HG03175 (cell line): Measurements from ENCODE around the gene RCAN2.
"Not testable (repeated sequence)": the region's sequence is repeated elsewhere in the genome, so short reads cannot be mapped to it uniquely, and the experiment has no call there.

Experiments
- ATAC-seq: cut with Tn5 transposase; IDR thresholded peaks from one replicate; pipeline ENCODE4 v1.9.1; 2021; ENCODE audit warnings: mild to moderate bottlenecking, moderate library complexity; ENCODE audit not compliant: unreplicated experiment

The RCAN2 gene

GRCh38 chr6:46390153-46390876 lies 100.9 kb downstream of the RCAN2 start:
- ATAC-seq = no peak

DNA sequence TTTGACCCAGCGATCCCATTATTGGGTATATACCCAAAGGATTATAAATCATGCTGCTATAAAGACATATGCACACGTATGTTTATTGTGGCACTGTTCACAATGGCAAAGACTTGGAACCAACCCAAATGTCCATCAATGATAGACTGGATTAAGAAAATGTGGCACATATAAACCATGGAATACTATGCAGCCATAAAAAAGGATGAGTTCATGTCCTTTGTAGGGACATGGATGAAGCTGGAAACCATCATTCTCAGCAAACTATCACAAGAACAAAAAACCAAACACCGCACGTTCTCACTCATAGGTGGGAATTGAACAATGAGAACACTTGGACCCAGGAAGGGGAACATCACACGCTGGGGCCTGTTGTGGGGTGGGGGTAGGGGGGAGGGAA lies 103.5 kb downstream of the RCAN2 start:
- not testable (repeated sequence) for ATAC-seq

GRCh38 chr6:46381579-46381978 lies 109.7 kb downstream of the RCAN2 start:
- no peak for ATAC-seq

- no peak for ATAC-seq
Observed at GRCh38 chr6:46381057-46381456, 110.2 kb downstream of the RCAN2 start.

- no peak for ATAC-seq
Observed at GRCh38 chr6:46380152-46380807, 111.0 kb downstream of the RCAN2 start.

- no peak for ATAC-seq
Observed at GRCh38 chr6:46378882-46379416, 112.3 kb downstream of the RCAN2 start.

DNA sequence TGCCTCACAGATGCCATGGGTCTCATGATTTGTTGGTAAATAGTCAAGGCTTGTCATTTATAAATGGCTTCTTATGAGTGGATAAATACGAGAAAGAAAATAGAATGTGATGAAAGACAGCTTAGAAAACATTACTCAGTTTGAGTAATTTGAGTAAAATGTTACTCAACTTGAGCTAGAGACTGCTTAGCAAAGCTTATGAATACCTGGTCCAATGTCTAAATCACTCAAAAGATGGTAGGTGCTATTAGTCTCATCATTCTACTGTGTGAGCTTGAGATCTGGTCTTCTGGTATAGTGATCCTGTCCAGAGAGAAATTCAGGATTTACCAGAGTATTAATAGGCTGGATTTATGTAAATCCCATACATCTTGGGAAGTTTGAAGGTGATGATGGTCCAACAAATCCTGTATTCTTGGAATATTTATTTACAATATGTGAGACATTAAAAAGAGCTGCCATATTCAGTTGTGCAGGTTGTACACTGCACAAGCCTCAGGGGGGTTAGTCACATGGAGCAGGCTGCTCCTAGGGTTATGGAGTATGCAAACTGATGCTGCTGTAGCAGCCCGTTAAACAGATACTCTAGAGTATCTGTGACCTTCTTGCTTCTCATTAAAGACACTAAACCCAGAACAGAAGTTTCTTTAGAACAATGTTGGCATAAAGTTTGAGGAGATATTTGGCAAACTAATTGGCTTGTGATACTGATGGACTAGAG lies 112.9 kb downstream of the RCAN2 start:
- no peak for ATAC-seq

DNA sequence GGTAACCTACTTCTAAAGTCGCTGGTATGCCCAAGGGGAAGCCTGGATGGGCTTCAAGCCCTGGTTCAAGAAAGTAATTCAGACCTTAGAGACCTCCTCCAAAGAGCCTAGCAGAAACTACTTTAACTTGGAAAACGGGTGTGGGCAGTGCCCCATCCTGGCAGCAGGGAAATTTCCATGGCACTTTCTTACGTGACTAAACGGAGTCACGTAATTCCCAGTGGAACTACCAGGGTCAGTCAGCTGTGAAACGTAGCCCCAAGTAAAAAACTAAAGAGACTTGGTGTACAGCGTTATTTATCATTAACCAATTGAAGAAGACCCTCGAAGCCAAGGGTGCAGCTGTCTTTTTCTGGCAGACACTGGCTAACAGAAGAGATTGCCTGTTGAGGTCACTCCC lies 114.0 kb downstream of the RCAN2 start:
- ATAC-seq = no peak

GRCh38 chr6:46376562-46377061 lies 114.6 kb downstream of the RCAN2 start:
- peak; percentile 95 for ATAC-seq

GRCh38 chr6:46370622-46371021 lies 120.6 kb downstream of the RCAN2 start:
- no peak for ATAC-seq

- ATAC-seq = no peak
Observed at GRCh38 chr6:46368169-46368536, 123.1 kb downstream of the RCAN2 start.

- no peak for ATAC-seq
Observed at GRCh38 chr6:46367354-46368168, 123.7 kb downstream of the RCAN2 start.

- ATAC-seq = no peak
Observed at GRCh38 chr6:46366190-46366900, 124.9 kb downstream of the RCAN2 start.

DNA sequence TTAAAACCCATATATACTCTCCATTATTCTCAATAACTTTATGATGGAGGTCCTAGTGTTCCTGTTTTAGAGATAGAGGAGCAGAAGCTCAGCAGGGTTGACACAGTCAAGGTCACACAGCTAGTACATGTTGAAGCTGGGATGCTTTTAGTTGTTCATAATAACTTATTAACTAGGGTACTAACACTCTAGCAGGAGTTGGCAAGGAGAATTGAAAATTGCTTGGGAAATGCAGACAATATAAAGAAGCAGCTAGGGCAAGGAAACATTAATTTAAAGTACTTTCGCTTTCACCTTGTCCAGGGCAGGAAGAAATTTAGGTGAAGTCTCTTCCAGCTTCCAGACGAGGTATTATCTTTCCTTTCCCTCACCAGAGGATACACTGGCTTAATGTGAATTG lies 133.7 kb downstream of the RCAN2 start:
- ATAC-seq = no peak

DNA sequence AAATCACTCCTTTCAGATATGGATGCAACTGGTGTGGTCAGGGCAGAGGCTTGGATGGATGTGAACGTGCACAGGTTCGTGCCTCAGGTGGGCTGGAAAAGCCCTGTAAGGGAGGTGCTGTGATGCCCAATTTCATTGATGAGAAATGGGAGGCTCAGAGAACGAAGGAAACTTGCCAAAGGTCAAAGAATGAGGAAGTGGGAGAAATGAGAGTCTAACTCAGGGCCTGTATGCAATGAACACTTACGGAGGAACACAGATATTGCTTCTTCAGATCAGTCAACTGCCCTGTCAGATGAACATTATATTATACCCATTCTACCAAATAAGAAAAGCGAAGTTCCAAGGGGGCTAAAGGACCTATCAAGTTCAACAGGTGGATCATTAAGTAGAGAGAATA lies 134.7 kb downstream of the RCAN2 start:
- ATAC-seq = no peak

GRCh38 chr6:46353528-46353927 lies 137.7 kb downstream of the RCAN2 start:
- ATAC-seq = no peak

DNA sequence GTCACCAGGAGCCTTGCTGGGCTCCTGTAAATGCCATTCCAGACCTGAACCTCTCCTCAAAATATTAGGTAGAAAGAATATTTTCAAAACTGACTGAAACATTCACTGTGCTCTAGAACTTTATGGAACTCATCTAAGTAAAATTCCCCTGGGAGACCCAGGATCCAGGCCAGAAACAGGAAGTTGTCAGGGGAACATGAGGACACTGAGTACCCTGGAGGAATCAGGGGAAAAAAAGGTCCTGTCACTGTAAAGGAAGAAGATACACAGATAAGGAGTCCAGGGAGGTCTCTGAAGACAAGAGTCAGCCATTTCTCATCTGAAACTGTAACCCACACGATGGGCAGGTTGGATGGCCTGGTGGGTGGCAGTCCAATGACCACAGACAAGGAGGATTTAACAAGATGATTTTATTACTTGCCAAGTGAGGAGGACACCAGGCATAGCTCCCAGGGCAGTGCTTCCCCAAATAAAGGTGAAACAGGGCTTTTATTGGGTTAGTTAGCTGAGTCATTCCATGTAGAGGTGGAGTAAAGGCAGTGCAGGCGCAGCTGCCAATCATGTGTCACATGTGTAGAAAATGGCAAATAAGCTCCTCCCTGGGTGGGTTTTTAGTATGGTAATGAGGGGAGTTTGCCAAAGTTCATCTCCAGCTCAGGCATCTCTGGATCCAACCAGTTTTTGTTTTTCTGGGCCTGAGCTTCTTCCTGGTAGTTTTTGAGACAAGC lies 138.5 kb downstream of the RCAN2 start:
- ATAC-seq = no peak

GRCh38 chr6:46350714-46351113 lies 140.5 kb downstream of the RCAN2 start:
- ATAC-seq = no peak

DNA sequence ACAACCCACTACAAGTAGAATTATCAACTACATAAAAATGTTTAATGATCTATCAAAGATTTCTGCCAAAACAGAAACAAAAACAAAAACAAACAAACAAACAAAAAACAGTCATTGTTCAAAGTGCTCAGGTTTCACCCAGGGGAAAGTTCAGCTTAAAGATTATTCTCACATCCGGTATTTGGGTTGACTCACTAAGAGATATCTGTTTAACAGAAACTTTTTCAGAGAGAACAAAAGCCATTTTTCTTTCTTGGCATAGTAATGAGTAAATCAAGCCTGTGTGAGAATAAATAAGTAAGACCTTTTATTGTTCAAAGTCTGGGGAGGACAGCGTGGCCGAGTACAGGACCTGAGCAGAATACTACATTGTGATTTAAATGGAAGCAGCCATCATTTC lies 143.6 kb downstream of the RCAN2 start:
- ATAC-seq = peak; percentile 59
